ENCODE measurements around the gene RXFP1.

RXFP1 gene

DNA sequence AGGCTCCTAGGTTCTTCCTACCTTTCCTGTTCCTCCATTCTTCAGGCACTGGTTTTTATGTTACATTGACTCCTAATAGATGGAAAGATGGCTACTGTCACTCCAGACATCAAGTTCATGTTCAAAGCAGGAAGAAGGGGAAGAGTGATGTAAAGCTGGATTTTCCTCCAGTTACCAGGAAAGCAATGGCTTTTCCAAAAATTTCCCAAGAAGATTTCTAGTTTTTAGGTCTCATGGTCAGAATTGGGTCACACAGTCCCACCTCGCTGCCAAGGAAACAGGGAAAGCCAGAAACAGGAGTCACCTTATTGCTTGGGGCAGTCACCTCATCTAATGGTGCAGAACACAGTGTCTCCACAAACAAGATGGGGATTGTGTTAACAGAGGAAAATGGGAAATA, 21.5 kb downstream of the RXFP1 start:
- DNase-seq = no peak

DNA sequence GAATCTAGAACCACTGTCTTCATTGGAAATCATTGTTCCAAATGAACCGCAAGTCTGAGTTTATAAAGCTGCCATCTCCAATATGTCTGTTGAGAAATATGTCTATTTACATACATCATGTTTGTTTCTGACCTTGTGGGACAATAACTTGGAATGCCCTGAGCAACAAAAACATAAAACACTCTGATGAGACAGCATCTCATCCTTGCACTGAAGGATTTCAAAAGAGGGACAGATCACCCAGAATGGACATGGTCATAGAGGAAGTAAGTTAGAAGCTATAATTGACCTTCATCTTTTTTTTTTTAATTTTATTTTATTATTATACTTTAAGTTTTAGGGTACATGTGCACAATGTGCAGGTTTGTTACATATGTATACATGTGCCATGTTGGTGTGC, 22.5 kb downstream of the RXFP1 start:
- DNase-seq = no peak

DNA sequence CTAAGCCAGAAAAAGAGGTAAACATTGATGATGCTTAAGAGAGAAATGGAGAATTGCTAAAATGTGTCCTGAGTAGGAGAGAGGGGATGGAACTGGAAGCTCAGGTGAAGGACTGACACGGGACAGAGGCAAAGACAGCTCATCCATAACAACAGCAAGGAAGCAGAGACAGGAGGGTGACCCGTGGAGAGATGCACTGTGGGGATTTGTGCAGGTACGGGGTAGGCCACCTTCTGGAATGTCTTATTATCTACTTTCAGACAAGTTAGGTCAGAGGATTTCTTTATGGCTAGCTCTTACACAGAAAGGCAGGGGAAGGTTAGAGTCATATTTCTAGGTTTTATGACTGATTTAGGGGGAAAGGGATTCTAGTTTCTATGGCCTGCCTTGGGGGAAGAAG, 31.7 kb downstream of the RXFP1 start:
- DNase-seq = no peak

DNA sequence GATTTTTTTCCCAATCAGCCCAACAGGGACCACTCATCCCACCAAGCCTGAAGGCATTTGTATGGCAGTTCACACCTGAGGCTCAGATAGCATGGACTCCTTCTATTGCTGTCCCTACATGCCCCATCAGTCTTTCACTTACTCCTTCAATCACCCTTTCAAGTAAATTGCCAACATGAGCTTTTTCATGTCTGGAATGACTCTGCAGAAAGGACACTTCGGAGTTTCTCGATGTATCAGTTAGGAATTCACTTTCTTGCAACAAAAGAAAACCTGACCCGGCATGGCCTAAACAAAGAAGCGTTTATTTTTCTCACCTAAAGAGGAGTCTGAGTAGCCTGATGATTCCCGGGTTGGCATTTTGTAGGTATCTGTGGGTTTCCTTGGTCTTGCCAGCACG, 38.6 kb downstream of the RXFP1 start:
- no peak for DNase-seq

DNA sequence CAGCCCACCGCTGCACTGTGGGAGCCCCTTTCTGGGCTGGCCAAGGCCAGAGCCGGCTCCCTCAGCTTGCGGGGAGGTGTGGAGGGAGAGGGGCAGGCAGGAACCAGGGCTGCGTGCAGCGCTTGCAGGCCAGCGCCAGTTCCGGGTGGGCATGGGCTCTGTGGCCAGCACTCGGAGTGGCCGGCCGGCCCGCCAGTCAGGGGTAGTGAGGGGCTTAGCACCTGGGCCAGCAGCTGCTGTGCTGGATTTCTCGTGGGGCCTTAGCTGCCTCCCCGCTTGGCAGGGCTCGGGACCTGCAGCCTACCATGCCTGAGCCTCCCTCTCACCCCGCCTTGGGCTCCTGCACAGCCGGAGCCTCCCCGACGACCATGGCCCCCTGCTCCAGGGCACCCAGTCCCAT, 45.2 kb downstream of the RXFP1 start:
- no peak for DNase-seq

DNA sequence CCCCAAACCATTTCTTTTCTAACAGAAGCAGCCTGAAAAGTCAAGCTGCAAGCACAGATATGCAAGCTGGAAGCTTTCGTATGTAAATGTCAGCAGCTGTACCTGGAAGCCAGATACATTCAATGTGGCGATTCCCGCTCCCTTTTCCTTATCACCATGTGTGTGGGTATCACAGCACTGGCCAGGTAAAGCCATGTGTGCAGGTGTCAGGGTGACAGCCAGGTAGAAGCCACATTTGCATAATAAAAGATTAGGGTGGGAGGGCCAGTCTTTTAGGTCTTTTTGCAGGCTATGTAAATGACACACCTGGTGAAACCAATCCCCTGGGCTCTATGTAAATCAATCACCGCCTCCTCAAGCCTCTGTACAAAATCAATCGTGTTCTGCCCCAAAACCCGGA, 50.1 kb downstream of the RXFP1 start:
- no peak for DNase-seq

DNA sequence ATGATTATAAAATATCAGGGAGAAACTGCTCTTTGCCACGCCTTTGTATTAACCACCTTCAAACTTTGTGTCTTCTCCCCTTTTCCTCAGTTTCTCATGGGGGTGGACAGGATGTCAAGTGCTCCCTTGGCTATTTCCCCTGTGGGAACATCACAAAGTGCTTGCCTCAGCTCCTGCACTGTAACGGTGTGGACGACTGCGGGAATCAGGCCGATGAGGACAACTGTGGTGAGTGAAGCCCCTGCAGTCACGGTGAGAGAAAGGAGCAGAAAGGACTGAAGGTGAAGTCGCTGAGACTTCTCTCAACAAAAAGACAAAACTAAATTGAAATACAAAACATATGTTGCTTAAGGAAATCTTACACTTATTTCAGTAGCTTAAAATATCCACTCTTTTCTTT, 50.9 kb downstream of the RXFP1 start:
- no peak for DNase-seq

DNA sequence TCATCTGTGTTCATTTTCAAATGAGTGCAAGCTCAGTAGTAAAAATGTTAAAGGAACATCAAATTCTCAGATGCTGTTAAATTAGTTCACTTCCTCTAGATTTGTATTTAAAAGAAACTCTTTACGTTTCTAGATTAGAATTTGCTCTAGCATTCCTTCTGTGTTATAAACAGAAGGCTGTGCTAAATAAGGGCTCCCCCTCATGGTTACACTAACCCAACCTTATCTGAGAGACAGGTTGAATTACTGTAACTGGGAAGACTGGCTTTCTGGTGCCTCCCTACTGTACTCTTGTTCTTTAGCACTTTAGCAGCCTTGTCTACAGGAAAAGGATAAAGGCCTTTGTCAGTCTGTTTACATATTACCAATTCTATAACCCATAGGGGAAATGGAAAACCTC, 56.8 kb downstream of the RXFP1 start:
- DNase-seq = no peak

DNA sequence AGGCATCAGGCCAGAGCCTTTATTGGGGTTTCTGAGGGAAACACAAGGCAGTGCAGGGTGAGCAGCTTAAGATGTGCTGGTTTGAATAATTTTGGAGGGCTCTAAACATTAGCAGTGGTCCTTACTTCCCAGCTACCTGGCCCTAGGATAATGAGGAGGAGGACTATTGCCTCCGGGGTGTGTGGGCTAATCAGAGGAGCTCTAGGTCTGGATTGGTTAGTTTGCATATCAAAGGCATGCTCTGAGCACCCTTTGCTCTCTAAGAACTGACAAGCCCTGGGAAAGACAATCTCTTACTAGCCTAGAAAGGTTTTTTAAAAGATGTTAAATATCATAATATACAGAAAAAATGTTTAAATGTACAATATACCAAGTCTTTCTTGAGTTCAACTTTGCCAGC, 58.4 kb downstream of the RXFP1 start:
- no peak for DNase-seq

DNA sequence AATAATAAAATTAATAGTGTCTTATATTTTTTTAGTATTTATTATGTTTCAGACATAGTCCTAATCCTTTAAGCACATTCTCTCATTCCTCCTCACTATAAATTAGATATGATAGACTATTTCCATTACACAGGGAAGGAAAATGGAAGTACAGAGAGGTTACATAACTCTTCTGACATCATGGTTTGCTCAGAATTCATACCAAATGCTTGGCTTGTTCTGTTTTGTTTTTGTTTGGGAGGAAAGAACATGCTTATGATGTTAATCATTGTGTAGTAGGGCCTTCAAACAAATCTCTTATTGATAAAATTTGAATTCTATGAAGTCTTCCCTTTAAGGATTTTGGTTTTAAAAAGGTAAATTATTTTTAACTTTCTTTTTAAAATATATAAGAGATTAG, 59.5 kb downstream of the RXFP1 start:
- no peak for DNase-seq

DNA sequence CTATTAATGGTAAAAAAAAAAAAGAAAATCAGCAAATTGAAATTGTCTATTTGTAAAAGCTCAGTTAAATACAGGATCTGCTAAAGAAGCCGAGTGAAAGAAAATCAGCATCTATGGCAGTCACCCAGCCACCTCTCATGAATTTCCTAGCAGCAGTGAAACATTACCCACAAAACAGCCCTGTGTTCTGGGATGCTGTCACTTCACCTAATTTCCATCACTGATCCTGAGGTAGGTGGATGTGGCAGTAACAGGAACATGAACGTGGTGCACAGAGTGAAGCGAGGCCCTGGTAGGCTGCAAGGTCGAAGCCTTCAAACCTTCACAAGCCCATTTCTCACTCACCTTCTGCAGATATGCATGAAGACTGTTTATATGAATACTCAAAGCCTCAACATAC, 65.2 kb downstream of the RXFP1 start:
- DNase-seq = no peak

DNA sequence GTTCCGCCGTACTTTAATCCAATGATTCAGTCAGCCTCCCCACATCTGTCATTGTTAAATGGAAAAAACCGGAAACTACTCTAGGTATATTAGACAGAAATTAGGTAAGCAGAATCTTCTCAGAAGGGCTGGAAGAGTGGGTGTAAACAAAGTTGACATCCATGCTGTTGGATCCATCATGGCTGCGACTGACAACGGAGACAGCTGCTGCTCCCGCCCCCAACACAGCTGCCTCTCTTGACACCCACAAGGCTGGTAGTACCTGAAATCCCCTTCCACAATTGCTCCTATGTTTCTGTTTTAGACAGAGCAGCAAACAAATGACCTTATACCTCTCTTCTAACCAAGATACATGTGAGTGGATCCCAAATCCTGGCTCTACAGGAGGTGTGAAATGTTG, 66.6 kb downstream of the RXFP1 start:
- no peak for DNase-seq

DNA sequence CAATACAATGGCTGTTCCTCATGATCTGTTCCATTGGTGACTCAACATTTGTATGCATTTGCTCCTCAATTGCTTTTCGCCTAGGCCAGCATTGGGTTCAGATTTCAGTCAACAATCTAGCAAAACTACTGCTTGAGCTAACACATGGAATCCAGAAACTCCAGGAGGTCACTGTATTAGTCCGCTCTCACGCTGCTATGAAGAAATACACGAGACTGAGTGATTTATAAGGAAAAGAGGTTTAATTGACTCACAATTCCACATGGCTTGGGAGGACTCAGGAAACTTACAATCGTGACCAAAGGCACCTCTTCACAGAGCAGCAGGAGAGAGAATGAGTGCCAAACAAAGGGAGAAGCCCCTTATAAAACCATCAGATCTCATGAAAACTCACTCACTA, 67.1 kb downstream of the RXFP1 start:
- no peak for DNase-seq

DNA sequence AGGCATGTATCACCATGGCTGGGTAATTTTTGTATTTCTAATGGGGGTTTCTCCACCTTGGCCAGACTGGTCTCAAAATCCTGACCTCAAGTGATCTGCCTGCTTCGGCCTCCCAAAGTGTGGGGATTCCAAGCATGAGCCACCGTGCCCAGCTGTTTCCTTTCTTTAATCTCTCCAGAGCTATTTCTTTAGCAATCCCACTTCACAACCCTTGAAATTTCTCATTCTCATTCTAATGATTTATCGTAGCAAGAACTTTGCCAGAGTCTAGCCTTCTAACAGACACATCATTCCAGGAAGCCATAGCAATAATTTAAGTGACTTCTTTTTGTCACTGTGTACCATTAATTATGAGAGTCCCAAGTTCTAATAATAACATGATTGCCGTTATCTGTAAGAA, 68.6 kb downstream of the RXFP1 start:
- no peak for DNase-seq

DNA sequence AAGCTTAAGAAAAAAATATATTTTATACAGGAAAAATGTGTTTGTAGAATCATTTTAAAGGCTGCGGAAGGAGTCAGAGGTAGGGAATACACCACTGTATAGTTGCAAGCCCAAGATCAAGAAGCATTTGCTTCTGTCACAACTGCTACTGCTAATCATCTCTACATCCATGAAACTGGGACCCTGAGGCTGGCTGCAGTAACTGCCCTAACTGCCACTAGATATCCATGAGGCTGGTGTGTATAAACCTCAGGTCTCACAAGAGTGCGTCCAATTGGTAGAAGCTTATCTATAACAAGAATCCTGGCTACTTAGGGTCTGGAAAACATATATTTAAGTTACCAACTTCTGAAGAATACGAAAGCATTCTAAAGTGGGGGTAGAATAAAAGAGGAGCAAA, 69.1 kb downstream of the RXFP1 start:
- no peak for DNase-seq

DNA sequence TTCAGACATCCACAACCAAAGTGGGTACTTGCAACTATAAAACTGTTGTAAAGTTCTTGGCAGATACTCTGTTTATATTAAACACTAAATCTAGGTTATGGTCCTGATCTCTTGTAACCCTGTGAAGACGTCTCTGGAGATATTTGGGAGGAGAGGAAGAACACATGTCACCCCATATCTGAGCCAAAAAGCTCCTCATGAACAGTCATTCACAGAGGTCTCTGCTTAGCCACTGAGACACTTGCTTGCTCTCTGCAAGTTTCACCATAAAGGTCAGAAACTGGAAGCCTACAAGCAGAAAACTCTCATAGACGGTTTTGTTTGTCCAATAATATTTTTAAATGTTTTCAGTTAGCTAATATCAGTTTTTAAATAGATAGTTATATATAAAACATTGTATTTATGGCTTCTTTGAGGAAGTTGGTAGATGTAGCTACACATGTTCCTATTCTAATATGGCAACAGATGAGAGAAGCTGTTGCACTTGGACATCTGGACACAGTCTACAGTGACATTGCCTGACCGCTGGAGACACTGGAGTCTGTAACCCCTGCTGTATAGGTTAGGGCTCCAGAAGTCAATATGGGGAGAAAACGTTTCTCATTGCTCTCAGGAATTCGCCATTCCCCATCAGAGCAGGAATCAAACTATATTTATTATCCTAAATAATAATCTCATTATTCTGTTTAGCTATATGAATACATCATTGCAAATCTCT, 76.4 kb downstream of the RXFP1 start:
- DNase-seq = no peak

DNA sequence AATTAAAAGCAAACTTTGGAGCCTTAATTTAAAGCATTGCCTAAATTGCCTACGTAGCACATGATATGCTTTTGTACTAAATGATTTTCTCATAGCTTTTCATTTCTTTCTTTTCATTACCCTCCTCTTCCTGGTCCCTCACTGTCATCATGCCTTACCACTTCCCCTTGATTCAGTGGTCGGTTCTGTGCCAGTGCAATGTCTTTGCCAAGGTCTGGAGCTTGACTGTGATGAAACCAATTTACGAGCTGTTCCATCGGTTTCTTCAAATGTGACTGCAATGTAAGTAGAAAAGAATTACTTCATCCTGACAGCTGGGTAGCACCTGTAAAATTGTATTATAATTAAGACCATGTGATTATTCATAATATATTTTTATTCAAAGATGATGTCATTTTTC, 77.5 kb downstream of the RXFP1 start:
- DNase-seq = peak; percentile 26

DNA sequence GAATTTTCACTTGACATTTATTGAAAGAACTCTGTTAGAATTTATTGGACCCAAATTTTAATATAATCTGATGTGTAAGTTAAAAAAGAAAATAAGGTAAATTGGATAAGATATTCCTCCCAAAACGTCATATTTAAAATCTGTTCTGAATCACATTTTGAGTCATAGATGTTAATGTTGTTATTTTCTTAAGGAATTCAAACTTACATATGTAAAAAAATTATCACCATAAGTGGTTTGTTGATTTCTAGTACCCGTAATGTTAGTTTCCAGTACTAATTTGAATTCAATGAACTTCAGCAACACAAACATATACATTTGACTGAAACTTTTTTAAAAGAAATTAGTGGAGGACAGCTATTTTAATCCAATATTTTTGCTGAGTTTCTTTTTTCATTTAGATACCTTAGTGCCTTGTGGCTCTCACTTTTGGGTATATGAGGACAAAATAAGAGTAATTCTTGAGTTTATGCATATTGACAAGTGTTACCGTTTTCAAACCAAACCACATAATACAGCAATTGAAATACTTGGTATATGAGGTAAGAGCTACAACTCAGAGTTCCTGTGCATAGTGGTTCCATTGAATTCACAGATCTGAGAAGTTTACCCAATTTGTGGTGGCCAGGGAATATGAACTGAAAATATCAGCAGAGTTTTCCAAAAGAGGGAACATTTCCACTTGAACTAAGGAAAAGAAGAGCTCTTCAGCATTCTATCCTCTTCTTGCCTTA, 78.2 kb downstream of the RXFP1 start:
- no peak for DNase-seq

DNA sequence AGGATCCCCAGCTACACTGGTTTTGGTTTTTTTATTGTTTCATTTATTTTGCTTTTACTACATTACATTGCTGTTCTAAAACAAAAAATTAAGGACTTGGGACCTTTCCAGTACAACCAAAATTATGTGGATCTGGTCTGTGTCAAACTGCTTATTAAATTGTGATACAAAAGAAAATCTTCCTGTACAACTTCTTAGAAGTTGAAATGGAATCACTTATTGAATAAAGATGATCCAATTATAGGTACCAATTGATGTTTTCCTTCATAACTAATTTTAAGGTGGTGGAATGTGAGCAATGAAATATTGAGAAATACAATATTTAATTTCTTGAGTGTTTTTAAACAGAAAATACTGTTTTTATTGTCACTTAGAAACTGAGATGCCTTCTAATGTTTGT, 82.7 kb downstream of the RXFP1 start:
- no peak for DNase-seq

DNA sequence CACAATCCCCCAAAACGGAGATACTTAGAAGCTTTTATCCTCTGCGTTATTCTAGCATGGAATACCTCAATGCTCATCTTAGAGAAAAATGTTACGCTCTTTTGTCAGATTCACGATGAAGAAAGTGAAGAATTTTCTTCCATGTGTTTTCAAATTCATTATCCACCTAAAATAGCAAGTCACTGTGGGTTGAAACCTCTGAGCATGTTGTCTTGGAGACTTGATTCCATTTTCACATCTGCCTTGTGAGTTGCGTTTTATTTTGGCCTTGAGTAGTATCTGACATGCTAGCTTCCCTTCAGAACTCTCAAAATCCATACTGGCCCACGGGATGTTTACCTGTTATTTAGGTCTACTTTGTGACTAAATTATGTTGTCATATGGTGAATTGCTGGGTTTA, 83.7 kb downstream of the RXFP1 start:
- DNase-seq = no peak

DNA sequence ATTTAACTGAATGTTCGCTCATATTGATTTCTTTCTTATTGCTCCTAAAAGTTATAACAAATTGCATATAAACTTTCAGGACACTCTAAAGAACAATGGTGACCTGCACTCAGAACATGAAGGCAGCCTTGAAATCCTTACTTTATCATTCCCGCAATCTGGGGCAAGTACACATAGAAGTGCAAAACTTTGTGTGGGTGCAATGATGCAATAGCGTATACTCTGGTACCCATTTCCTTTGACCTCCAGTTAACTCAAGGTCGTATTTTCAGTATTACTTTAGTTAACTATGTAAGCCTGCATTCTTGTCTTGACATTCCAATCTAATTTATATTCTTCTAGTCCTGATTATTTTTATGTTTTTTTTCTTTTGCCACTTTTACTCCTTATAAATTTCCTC, 85.3 kb downstream of the RXFP1 start:
- no peak for DNase-seq

DNA sequence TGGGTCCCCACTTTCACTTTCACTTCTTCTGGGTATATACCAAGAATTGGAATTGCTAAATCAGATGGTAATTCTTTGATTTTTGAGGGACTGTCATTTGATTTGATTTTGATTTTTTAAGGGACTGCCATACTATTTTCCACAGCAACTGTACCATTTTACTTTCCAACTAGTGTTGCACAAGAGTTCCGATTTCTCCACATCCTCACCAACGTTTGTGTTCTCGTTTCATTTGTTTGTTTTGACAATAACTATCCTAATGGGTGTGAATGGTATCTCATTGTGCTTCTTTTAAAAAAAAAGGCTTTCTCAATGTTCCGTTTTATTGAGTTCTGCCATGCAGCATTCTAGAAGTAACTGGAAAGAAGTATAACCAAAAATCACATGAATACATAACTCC, 87.4 kb downstream of the RXFP1 start:
- no peak for DNase-seq

DNA sequence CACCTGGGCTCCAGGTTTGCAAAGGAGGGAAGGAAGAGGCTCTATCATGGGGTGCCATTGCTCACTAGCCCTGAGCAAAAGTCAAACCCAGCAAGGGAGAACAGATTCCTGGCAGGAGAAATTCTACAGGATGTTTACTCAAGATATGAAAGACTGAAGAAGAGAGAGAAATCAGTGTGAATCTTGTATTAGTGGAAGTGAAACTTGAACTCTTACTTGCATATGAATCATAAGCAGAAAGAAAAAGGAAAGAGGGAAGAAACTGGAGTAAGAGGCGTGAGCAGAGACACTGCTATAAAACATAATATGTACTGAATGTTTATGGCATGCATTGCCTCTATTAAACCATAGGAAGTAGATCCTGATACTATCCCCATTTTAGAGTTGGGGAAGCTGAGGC, 89.1 kb downstream of the RXFP1 start:
- no peak for DNase-seq

DNA sequence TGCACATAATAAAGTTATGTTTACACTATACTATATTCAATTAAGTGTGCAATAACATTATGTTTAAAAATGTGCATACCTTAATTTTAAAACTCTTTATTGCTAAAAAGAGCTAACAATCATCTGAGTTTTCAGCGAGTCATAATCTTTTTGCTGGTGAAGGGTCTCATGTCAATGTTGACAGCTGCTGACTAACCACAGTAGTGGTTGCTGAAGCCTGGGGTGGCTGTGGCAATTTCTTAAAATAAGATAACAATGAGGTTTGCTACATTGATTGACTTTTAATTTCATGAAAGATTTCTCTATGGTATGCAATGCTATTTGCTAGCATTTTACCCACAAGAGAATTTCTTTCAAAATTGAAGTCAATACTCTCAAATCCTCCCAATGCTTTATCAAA, 91.4 kb downstream of the RXFP1 start:
- DNase-seq = no peak

DNA sequence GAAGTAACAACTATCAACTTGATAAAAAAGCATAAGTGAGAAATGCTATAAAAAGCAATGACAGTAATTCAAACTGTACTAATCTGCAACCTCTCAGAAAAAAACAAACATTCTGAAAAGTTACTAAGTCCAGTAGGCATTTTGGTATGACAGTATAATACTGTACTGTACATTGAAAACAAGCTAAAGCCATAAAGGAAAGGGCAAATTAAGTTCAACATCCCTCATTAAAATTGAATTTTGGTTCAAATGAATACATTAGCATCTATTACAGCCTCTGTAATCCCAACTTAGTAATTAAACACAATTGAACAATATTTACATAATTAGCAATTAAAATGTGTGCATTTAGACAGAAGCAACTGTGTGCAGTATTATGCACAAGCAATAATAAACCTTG, 96.3 kb downstream of the RXFP1 start:
- DNase-seq = no peak
